Activated CD8-positive, alpha-beta T cell treated with anti-CD3 and anti-CD28 coated beads for 36 hours (primary cell): ENCODE data around the gene OFD1. TPM values are rescaled to one million over a fixed set of nuclear protein-coding genes. Genes with fewer than 3 reads are reported as not detected.

Experiments used
- ATAC-seq: fragments of 200-7000 bp; cut with Tn5 transposase; one replicate; pipeline ENCODE4 v1.10.0; 2021; ENCODE audit warnings: mild to moderate bottlenecking, moderate library complexity
- CTCF ChIA-PET: fragments of 350-600 bp; sonication (Branson Sonifier 250); formaldehyde crosslinking; loops from one replicate; lab custom pipeline; 2021; ENCODE audit warnings: antibody characterized with exemption; lab: Charles Lee
- POLR2A ChIA-PET: fragments of 350-600 bp; sonication (Branson Sonifier 250); formaldehyde crosslinking; loops from one replicate; lab custom pipeline; 2021; ENCODE audit warnings: antibody characterized with exemption; lab: Charles Lee
- DNase-seq: peaks from one replicate; pipeline ENCODE4 v3.0.0-alpha.2; 2020
- H3K27ac Mint-ChIP-seq: one replicate; pipeline ENCODE4 v1.8.0; 2021; ENCODE audit warnings: mild to moderate bottlenecking, mixed read lengths
- H3K27me3 Mint-ChIP-seq: one replicate; pipeline ENCODE4 v1.8.0; 2021; ENCODE audit warnings: mixed read lengths
- H3K36me3 Mint-ChIP-seq: one replicate; pipeline ENCODE4 v1.8.0; 2021; ENCODE audit warnings: low read depth, mixed read lengths
- H3K4me1 Mint-ChIP-seq: one replicate; pipeline ENCODE4 v1.8.0; 2021; ENCODE audit warnings: low read depth, mixed read lengths
- H3K4me3 Mint-ChIP-seq: one replicate; pipeline ENCODE4 v1.8.0; 2021; ENCODE audit warnings: mild to moderate bottlenecking, moderate library complexity, mixed read lengths
- H3K9me3 Mint-ChIP-seq: one replicate; pipeline ENCODE4 v1.8.0; 2021; ENCODE audit warnings: mixed read lengths
- CTCF ChIP-seq: fragments of 200-600 bp; IDR thresholded peaks from one replicate; pipeline ENCODE4 v1.8.0; 2022; ENCODE audit warnings: antibody characterized with exemption, mild to moderate bottlenecking
- intact Hi-C: fragments of 100-400 bp; cut with micrococcal nuclease; formaldehyde crosslinking; loops from one replicate; pipeline ENCODE4 v1.10.0; 2022
- total RNA-seq, 2 experiments: library from RNA; stranded (reverse); gene quantifications; one replicate each; pipeline ENCODE4 v1.2.3, GENCODE V29; 2021

Gene OFD1
- total RNA-seq, 2 experiments from 2014 or later: 32.4 to 34.5 TPM

DNA sequence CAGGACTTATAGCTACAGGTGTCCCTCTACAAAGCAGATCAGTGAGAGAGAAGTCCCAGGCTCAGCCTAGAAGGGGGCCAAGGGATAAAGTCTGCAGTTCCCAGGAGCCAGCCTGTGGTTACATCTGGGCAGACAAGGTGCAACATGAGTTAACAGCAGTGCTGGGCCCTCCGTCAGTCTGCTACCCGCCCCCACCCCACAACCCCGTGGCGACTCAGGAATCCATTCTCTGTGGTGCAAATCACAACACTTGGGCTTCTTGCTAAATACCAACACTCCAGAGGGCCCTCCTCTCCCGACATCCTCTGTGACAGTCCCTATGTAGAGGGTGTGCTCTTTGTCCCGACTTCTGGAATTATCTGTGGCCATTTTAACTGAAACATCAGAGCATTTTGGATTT, 68.6 kb downstream of the OFD1 start:
- ChIA-PET CTCF (no interaction called here), POLR2A (no interaction called here)
- H3K36me3 Mint-ChIP-seq: no peaks in the 10 kb centered on the region
- no peak overlapping the region for H3K4me3 Mint-ChIP-seq
- ATAC-seq (no peak), DNase-seq (no peak)
- no peak for TF ChIP-seq CTCF
- no peak overlapping the region for H3K27ac Mint-ChIP-seq
- intact Hi-C loops: no loop called here
- H3K27me3 Mint-ChIP-seq: peaks cover 4% of the 10 kb centered on the region
- no peaks in the 10 kb centered on the region for H3K4me1 Mint-ChIP-seq
- no peaks in the 10 kb centered on the region for H3K9me3 Mint-ChIP-seq

- DNase-seq: no peak
- Mint-ChIP-seq H3K4me1 (no peaks in the 10 kb centered on the region), H3K27ac (no peak overlapping the region), H3K4me3 (no peak overlapping the region), H3K27me3 (peaks cover 4% of the 10 kb centered on the region), H3K9me3 (no peaks in the 10 kb centered on the region), H3K36me3 (no peaks in the 10 kb centered on the region)
- ChIA-PET POLR2A (interaction anchor here (1.1 kb wide), 1 partner anchor 16 kb away, joined by 3 read pairs; no protein-coding TSS in a partner anchor), CTCF (no interaction called here)
- intact Hi-C loops: no loop called here
- TF ChIP-seq CTCF: no peak
- ATAC-seq: no peak
These were observed 70.7 kb downstream of the OFD1 start for GRCh38 chrX:13805241-13805640.

GRCh38 chrX:13808293-13808692, 73.7 kb downstream of the OFD1 start:
- no peak for TF ChIP-seq CTCF
- H3K4me1 Mint-ChIP-seq: no peaks in the 10 kb centered on the region
- POLR2A ChIA-PET: no interaction called here
- CTCF ChIA-PET: no interaction called here
- DNase-seq: no peak
- no peaks in the 10 kb centered on the region for H3K36me3 Mint-ChIP-seq
- no peak overlapping the region for H3K27ac Mint-ChIP-seq
- no peaks in the 10 kb centered on the region for H3K9me3 Mint-ChIP-seq
- no peak for ATAC-seq
- H3K27me3 Mint-ChIP-seq: peaks cover 4% of the 10 kb centered on the region
- intact Hi-C loops: no loop called here
- no peak overlapping the region for H3K4me3 Mint-ChIP-seq

DNA sequence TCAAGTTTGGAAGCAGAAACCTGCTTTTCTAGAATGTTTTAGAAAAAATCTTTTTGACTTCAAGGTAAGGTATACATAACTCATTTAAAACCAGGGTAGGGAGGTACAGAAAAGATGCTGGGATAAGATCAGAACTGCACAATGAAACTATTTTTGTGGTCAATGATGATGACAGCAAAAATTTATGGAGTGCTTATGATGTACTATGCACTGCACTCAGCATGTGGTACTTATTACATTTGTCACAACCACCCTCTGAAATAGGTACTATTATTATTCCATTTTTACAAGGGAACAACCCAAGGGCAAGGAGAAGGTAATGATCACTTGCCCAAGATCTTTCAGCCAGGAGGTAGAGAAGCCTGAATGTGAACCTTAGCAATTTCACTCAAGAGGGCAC, 74.3 kb downstream of the OFD1 start:
- no peak for ATAC-seq
- no peak for DNase-seq
- H3K27ac Mint-ChIP-seq: no peak overlapping the region

DNA sequence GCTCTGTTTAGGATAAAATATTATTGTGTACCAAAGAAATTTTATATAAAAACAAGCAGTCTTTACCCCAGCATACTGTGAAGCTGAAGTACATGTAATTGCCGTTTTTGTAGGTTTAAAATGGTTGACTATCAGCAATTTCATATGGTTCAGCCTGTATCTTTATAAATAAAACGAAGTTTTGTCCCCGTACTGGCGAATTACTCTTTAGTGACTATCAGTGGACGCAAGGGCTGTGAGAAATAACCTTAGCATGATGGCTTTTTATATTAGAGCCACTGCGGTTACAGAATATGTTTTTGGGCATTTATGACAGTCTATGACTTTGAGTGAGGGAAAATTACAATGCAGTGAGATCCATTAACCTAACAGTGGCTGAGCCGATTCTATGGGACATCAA, 81.1 kb downstream of the OFD1 start:
- intact Hi-C loops: no loop called here
- H3K36me3 Mint-ChIP-seq: no peaks in the 10 kb centered on the region
- no peak for ATAC-seq

More for the DNA sequence above, 74.3 kb downstream of the OFD1 start:
- POLR2A ChIA-PET: no interaction called here
- CTCF ChIA-PET: no interaction called here
- no peaks in the 10 kb centered on the region for H3K9me3 Mint-ChIP-seq
- intact Hi-C loops: no loop called here
- H3K36me3 Mint-ChIP-seq: no peaks in the 10 kb centered on the region
- TF ChIP-seq CTCF: no peak
- H3K4me3 Mint-ChIP-seq: no peak overlapping the region
- no peaks in the 10 kb centered on the region for H3K4me1 Mint-ChIP-seq
- H3K27me3 Mint-ChIP-seq: peaks cover 4% of the 10 kb centered on the region

More for the DNA sequence above, 81.1 kb downstream of the OFD1 start:
- Mint-ChIP-seq H3K27ac (no peak overlapping the region), H3K27me3 (peaks cover 7% of the 10 kb centered on the region), H3K4me1 (no peaks in the 10 kb centered on the region), H3K4me3 (no peak overlapping the region), H3K9me3 (no peaks in the 10 kb centered on the region)
- DNase-seq: no peak
- POLR2A ChIA-PET: no interaction called here
- CTCF ChIA-PET: no interaction called here
- no peak for TF ChIP-seq CTCF
